Trophoblast cell (in vitro differentiated cells and primary cell): ENCODE measurements around the gene TRMO.

ENCODE experiments used
- DNase-seq, 2 donors: peaks; one replicate each; pipeline ENCODE4 v3.0.0-alpha.2; 2016
- H2AFZ ChIP-seq: 2 replicates; pipeline ENCODE4 v1.6.1; 2013; ENCODE audit warnings: low read length, moderate library complexity, mild to moderate bottlenecking; ENCODE audit not compliant: insufficient read depth, poor library complexity
- H2AK5ac ChIP-seq: 2 replicates; pipeline ENCODE4 v1.6.1; 2013; ENCODE audit warnings: mild to moderate bottlenecking, low read length
- H2BK120ac ChIP-seq: 2 replicates; pipeline ENCODE4 v1.6.1; 2013; ENCODE audit warnings: low read length, mild to moderate bottlenecking, moderate library complexity; ENCODE audit not compliant: insufficient read depth, poor library complexity
- H2BK12ac ChIP-seq: 2 replicates; pipeline ENCODE4 v1.6.1; 2013; ENCODE audit warnings: mild to moderate bottlenecking, low read length, moderate library complexity
- H2BK5ac ChIP-seq: 2 replicates; pipeline ENCODE4 v1.6.1; 2013; ENCODE audit warnings: low read length, low read depth, moderate library complexity, mild to moderate bottlenecking; ENCODE audit not compliant: poor library complexity
- H3K14ac ChIP-seq: 2 replicates; pipeline ENCODE4 v1.6.1; 2013; ENCODE audit warnings: mild to moderate bottlenecking, low read length
- H3K18ac ChIP-seq: 2 replicates; pipeline ENCODE4 v1.6.1; 2013; ENCODE audit warnings: mild to moderate bottlenecking, low read length
- H3K23ac ChIP-seq: 2 replicates; pipeline ENCODE4 v1.6.1; 2013; ENCODE audit warnings: low read length
- H3K27ac ChIP-seq: 2 replicates; pipeline ENCODE4 v1.5.1; 2013; ENCODE audit warnings: low read depth, mild to moderate bottlenecking, inconsistent platforms, low read length, moderate library complexity
- H3K27me3 ChIP-seq: 2 replicates; pipeline ENCODE4 v1.6.1; 2013; ENCODE audit warnings: inconsistent platforms, mild to moderate bottlenecking, low read length, moderate library complexity; ENCODE audit not compliant: insufficient read depth
- H3K36me3 ChIP-seq, 2 experiments: 1 replicate in 1 of 2; 2 replicates in 1 of 2; pipeline ENCODE4 v1.6.1; 2013; ENCODE audit warnings: low read length in 2 of 2, mild to moderate bottlenecking in 2 of 2, moderate library complexity in 1 of 2; ENCODE audit not compliant: insufficient read depth in 2 of 2, control insufficient read depth in 1 of 2
- H3K4ac ChIP-seq: 2 replicates; pipeline ENCODE4 v1.6.1; 2013; ENCODE audit warnings: low read depth, mild to moderate bottlenecking, low read length, moderate library complexity
- H3K4me1 ChIP-seq, 2 experiments: 1 replicate in 1 of 2; 2 replicates in 1 of 2; pipeline ENCODE4 v1.6.1; 2013; ENCODE audit warnings: low read length in 2 of 2, mild to moderate bottlenecking in 2 of 2, moderate library complexity in 1 of 2; ENCODE audit not compliant: insufficient read depth in 2 of 2, control insufficient read depth in 1 of 2
- H3K4me2 ChIP-seq: 2 replicates; pipeline ENCODE4 v1.6.1; 2013; ENCODE audit warnings: inconsistent platforms, mild to moderate bottlenecking, low read length, moderate library complexity
- H3K4me3 ChIP-seq: 2 replicates; pipeline ENCODE4 v1.5.1; 2013; ENCODE audit warnings: mild to moderate bottlenecking, low read depth, low read length, inconsistent platforms
- H3K79me1 ChIP-seq: one replicate; pipeline ENCODE4 v1.6.1; 2013; ENCODE audit warnings: low read length
- H3K79me2 ChIP-seq: 2 replicates; pipeline ENCODE4 v1.6.1; 2013; ENCODE audit warnings: low read length, mild to moderate bottlenecking; ENCODE audit not compliant: control insufficient read depth, insufficient read depth, poor library complexity
- H3K9ac ChIP-seq: 2 replicates; pipeline ENCODE4 v1.6.1; 2013; ENCODE audit warnings: mild to moderate bottlenecking, low read length
- H3K9me3 ChIP-seq: 2 replicates; pipeline ENCODE4 v1.6.1; 2013; ENCODE audit warnings: low read depth, mild to moderate bottlenecking, control low read depth, inconsistent platforms, low read length; ENCODE audit not compliant: insufficient read depth
- H4K12ac ChIP-seq: 2 replicates; pipeline ENCODE4 v1.6.1; 2013; ENCODE audit warnings: low read depth, mild to moderate bottlenecking, low read length, moderate library complexity
- H4K8ac ChIP-seq: 2 replicates; pipeline ENCODE4 v1.6.1; 2013; ENCODE audit warnings: low read depth, mild to moderate bottlenecking, low read length, moderate library complexity
- H4K91ac ChIP-seq: one replicate; pipeline ENCODE4 v1.6.1; 2013; ENCODE audit warnings: low read depth, mild to moderate bottlenecking, low read length, moderate library complexity
- WGBS: extraction: QIAGEN DNeasy Blood & Tissue Kit; methylation state at CpG from one replicate; pipeline ENCODE4 v1.1.7; 2013; ENCODE audit warnings: missing lambda C conversion rate; ENCODE audit not compliant: insufficient read length, insufficient coverage; ENCODE audit errors: extremely low coverage; 5-methylcytosine and 5-hydroxymethylcytosine counted together

TRMO gene

GRCh38 chr9:97943308-97943855 lies 21.1 kb upstream of the TRMO start:
- Histone ChIP-seq H4K12ac (no peak overlapping the region), H2BK5ac (no peak overlapping the region), H3K14ac (no peak overlapping the region), H3K4ac (no peak overlapping the region), H4K8ac (no peak overlapping the region), H4K91ac (no peak overlapping the region), H3K79me2 (no peaks in the 10 kb centered on the region), H3K4me2 (no peak overlapping the region), H3K4me3 (no peak overlapping the region), H2AFZ (no peak overlapping the region), H3K27ac (no peak overlapping the region), H2AK5ac (no peak overlapping the region), H3K9ac (no peak overlapping the region), H3K27me3 (no peaks in the 10 kb centered on the region), H2BK12ac (no peak overlapping the region), H3K79me1 (no peaks in the 10 kb centered on the region), H3K18ac (no peak overlapping the region), H3K36me3 (no peaks in the 10 kb centered on the region), H3K23ac (no peak overlapping the region), H3K9me3 (no peaks in the 10 kb centered on the region), H3K4me1 (no peaks in the 10 kb centered on the region), H2BK120ac (no peak overlapping the region)
- no peak for DNase-seq

- Histone ChIP-seq H4K8ac (no peak overlapping the region), H3K79me1 (no peaks in the 10 kb centered on the region), H3K23ac (no peak overlapping the region), H2BK120ac (no peak overlapping the region), H3K9ac (no peak overlapping the region), H2BK5ac (no peak overlapping the region), H3K4ac (no peak overlapping the region), H3K14ac (no peak overlapping the region), H3K4me2 (no peak overlapping the region), H2AFZ (no peak overlapping the region), H3K79me2 (no peaks in the 10 kb centered on the region), H3K4me3 (no peak overlapping the region), H2BK12ac (no peak overlapping the region), H3K9me3 (no peaks in the 10 kb centered on the region), H3K18ac (no peak overlapping the region), H4K12ac (no peak overlapping the region), H4K91ac (no peak overlapping the region), H3K27me3 (peaks cover 3% of the 10 kb centered on the region), H3K27ac (no peak overlapping the region), H3K4me1 (no peaks in the 10 kb centered on the region), H2AK5ac (no peak overlapping the region), H3K36me3 (no peaks in the 10 kb centered on the region)
- no peak for DNase-seq
- WGBS = no CpG with 5 or more reads among the region's 1 CpG
Observed at GRCh38 chr9:97941323-97941722, 19.0 kb upstream of the TRMO start.

GRCh38 chr9:97940741-97941140 lies 18.4 kb upstream of the TRMO start:
- H2AK5ac ChIP-seq = no peak overlapping the region
- H3K4me3 ChIP-seq = no peak overlapping the region
- no peak overlapping the region for H2AFZ ChIP-seq
- no peak overlapping the region for H2BK120ac ChIP-seq
- H3K18ac ChIP-seq = no peak overlapping the region
- H3K27ac ChIP-seq = no peak overlapping the region
- no peaks in the 10 kb centered on the region for H3K4me1 ChIP-seq
- no peak overlapping the region for H2BK12ac ChIP-seq
- no peaks in the 10 kb centered on the region for H3K9me3 ChIP-seq
- no CpG with 5 or more reads among the region's 3 CpGs for WGBS
- H3K79me1 ChIP-seq = no peaks in the 10 kb centered on the region
- H2BK5ac ChIP-seq = no peak overlapping the region
- no peak overlapping the region for H3K14ac ChIP-seq
- no peak overlapping the region for H3K4me2 ChIP-seq
- no peaks in the 10 kb centered on the region for H3K36me3 ChIP-seq
- no peak overlapping the region for H3K4ac ChIP-seq
- H3K79me2 ChIP-seq = no peaks in the 10 kb centered on the region
- no peak overlapping the region for H3K23ac ChIP-seq
- no peak for DNase-seq
- H4K12ac ChIP-seq = no peak overlapping the region
- no peak overlapping the region for H3K9ac ChIP-seq
- H4K8ac ChIP-seq = no peak overlapping the region
- peaks cover 3% of the 10 kb centered on the region for H3K27me3 ChIP-seq
- H4K91ac ChIP-seq = no peak overlapping the region

GRCh38 chr9:97940233-97940632 lies 17.9 kb upstream of the TRMO start:
- Histone ChIP-seq H3K4me1 (no peaks in the 10 kb centered on the region), H4K12ac (no peak overlapping the region), H2AK5ac (no peak overlapping the region), H3K27me3 (peaks cover 3% of the 10 kb centered on the region), H3K9ac (no peak overlapping the region), H3K4me3 (no peak overlapping the region), H4K91ac (no peak overlapping the region), H2BK5ac (no peak overlapping the region), H3K79me2 (no peaks in the 10 kb centered on the region), H2AFZ (no peak overlapping the region), H3K4ac (no peak overlapping the region), H3K36me3 (no peaks in the 10 kb centered on the region), H3K23ac (no peak overlapping the region), H3K79me1 (no peaks in the 10 kb centered on the region), H3K9me3 (no peaks in the 10 kb centered on the region), H2BK12ac (no peak overlapping the region), H3K4me2 (no peak overlapping the region), H3K14ac (no peak overlapping the region), H3K27ac (no peak overlapping the region), H2BK120ac (no peak overlapping the region), H4K8ac (no peak overlapping the region), H3K18ac (no peak overlapping the region)
- no peak for DNase-seq
